ENCODE measurements around the gene HERC4.

DNA sequence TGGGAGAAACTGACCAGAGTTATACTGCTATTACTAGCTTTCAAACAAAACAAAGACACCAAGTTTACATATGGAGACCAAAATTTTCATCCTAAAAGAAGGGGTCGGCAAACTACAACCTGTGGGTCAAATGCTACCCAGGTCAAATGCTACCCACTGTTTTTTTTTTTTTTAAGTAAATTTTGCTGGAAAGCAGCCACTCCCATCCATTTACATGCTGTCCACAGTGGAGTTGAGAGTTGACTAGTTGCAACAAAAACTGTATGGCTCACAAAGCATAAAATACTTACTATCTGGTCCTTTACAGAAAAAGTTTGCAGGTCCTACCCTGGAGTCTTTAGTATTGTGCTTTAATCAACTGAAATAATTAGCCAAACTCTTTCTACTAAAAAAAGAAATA is 99.2 kb downstream of the HERC4 start:
- TF ChIP-seq POLR2A (IDR thresholded peaks at IDR 0.05), result no peak
- TF ChIP-seq, protein P1, sequence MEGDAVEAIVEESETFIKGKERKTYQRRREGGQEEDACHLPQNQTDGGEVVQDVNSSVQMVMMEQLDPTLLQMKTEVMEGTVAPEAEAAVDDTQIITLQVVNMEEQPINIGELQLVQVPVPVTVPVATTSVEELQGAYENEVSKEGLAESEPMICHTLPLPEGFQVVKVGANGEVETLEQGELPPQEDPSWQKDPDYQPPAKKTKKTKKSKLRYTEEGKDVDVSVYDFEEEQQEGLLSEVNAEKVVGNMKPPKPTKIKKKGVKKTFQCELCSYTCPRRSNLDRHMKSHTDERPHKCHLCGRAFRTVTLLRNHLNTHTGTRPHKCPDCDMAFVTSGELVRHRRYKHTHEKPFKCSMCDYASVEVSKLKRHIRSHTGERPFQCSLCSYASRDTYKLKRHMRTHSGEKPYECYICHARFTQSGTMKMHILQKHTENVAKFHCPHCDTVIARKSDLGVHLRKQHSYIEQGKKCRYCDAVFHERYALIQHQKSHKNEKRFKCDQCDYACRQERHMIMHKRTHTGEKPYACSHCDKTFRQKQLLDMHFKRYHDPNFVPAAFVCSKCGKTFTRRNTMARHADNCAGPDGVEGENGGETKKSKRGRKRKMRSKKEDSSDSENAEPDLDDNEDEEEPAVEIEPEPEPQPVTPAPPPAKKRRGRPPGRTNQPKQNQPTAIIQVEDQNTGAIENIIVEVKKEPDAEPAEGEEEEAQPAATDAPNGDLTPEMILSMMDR (IDR thresholded peaks at IDR 0.05), result no peak

Data from Peyer's patch (tissue), 4 donors.